Eye (tissue), 1 donor: ENCODE results near the gene TPSG1.
"Not testable (repeated sequence)": the region's sequence is repeated elsewhere in the genome, so short reads cannot be mapped to it uniquely, and the experiment has no call there.

Experiments
- DNase-seq: peaks from one replicate; pipeline ENCODE4 v3.0.0-alpha.2; 2015

TPSG1 gene

DNA sequence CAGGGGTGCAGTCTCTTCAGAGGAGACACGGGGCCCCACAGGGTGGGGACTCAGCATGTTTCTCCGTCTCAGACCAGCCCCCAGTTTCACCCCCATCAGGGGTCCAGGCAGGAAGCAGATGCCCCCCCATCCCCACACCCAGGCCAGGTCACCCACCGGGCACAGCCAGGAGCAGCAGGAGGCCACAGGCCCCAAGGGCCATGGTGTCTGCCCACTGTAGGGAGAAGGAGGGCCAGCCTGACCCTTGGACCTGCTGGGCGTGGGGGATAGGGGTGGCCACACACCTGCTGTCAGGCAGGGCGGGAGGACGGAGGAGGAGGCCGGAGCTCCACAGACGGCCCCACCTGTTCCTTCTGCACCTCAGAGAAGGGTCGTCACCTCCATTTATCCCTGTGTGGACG, at the start of gene TPSG1:
TSS of gene TPSG1 (minus strand) at position 218 of the 401 bp plus-strand sequence. CDS start at position 202, 16 bp downstream.
- DNase-seq = no peak

DNA sequence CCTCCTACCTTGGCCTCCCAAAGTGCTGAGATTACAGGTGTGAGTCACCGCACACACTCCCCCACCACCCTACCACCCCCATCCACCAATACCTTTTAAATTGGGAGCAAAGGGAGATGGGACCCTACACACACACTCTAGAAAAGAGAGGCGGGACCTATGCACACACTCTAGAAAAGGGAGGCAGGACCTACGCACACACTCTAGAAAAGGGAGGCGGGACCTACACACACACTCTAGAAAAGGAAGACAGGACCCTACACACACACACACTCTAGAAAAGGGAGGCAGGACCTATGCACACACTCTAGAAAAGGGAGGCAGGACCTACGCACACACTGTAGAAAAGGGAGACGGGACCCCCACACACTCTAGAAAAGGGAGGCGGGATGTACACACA, 49.7 kb upstream of the TPSG1 start:
- peak; percentile 52 for DNase-seq

DNA sequence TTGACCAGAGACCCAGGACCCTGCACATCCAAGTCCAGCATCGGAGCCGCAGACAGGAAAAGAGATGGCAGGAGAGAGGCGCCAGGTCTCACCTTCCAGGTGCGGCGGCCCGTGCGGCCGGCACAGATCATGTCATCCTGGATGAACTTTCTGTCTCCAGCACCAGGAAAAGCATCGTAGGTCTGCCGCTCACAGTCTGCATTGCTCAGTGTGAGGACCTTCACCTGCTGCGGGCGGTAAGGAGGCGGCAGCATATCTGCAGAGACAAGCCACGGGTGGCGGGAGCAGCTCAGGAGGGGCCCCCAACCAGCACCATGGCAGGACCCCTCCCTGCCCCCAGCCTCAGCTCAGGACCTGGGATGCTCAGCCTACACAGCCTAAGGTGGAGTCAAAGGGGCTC, 48.7 kb upstream of the TPSG1 start:
- DNase-seq = no peak

DNA sequence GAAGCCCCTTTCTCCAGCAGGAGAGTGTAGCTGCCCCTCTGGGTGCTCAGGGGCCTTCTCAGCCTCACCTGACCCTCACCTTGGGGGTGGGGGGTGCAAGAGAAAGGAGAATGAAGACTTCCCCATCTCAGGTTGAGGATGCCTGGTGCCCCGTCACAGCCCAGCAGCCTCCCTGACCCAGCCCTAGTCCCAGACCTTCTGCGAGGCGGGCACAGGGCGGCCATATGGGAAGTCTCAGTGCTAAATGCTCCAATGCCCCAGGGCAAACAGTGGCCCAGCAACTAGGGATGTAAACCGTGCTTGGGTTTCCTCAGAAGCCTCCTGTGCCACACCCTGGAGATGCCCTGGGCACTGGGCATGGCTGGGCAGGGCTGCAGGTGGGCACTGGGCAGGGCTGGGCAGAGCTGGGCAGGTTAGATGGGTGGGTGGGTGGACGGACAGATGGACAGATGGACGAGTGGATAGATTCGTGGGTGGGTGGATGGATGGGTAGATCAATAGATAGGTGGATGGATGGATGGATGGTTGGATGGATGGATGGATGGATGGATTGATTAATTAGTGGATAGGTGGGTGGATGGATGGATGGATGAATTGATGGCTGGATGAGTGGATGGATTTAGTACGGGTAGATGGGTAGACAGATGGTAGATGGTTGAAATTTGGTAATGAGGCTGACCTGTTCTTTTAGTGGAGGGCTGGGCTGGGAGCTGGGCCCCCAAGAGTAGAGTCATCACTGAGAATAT, 47.6 kb upstream of the TPSG1 start:
- DNase-seq = no peak

DNA sequence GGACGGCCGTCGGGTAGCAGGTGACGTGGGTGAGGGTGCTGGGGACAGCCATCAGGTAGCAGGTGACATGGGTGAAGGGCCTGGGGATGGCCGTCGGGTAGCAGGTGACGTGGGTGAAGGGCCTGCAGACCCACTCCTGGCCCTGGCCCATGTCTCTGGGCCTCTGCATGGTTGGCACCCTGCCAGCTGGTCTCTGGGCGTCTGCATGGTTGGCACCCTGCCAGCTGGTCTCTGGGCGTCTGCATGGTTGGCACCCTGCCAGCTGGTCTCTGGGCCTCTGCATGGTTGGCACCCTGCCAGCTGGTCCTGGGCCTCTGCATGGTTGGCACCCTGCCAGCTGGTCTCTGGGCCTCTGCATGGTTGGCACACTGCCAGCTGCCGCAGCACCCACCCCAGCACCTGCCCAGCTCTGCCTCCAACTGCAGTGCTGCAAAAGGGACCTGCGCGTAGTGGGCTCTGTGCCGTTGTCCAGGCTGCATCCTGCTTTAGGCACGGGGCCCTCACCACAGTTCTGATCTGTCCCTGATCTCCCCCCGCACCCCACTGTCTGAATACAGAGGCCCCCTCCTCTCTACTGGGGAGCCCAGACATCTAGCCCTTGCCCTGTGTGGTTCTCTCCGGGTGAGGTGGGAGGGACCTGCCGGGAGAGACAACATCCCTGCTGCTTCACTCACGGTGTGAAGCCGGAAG, 46.8 kb upstream of the TPSG1 start:
- DNase-seq = peak; percentile 74

DNA sequence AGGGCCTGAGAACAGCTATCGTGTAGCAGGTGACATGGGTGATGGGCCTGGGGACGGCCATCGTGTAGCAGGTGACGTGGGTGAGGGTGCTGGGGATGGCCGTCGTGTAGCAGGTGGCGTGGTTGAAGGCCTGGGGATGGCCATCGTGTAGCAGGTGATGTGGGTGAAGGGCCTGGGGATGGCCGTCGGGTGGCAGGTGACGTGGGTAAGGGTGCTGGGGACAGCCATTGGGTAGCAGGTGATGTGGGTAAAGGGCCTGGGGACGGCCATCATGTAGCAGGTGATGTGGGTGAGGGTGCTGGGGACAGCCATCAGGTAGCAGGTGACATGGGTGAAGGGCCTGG, 46.3 kb upstream of the TPSG1 start:
- no peak for DNase-seq

DNA sequence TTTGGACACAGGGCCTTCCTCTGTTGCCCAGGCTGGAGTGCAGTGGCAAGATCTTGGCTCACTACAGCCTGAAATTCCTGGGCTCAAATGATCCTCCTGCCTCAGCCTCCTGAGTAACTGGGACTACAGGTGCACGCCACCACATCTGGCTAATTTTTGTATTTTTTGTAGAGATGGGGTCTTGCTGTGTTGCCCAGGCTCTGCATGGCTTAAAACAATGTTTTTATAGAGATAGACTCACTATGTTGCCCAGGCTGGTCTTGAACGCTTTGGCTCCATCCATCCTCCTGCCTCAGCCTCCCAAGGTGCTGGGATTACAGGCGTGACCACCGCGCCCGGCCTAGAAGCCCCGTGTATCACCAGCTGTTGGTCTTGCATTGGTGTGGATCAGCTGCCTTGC, 44.4 kb upstream of the TPSG1 start:
- DNase-seq = not testable (repeated sequence)

DNA sequence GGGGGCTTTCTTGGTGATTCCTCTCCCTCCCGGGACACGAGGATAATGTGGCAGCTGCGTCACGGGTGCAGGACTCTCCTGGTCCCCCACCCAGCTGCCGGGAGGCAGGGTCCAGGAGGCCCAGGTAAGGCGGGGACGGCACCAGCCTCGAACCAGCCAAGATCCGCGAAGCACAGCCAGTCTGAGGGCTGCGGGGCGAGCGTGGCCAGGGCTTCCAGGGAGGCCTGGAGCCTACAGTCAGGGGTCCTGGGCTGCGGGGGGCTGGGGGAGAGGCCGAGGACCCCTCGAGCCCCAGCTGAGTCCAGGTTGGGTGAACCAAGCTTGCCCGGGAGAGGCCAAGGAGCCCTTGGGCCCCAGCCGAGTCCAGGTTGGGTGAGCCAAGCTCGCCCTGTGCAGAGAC, 40.8 kb upstream of the TPSG1 start:
- DNase-seq = no peak

DNA sequence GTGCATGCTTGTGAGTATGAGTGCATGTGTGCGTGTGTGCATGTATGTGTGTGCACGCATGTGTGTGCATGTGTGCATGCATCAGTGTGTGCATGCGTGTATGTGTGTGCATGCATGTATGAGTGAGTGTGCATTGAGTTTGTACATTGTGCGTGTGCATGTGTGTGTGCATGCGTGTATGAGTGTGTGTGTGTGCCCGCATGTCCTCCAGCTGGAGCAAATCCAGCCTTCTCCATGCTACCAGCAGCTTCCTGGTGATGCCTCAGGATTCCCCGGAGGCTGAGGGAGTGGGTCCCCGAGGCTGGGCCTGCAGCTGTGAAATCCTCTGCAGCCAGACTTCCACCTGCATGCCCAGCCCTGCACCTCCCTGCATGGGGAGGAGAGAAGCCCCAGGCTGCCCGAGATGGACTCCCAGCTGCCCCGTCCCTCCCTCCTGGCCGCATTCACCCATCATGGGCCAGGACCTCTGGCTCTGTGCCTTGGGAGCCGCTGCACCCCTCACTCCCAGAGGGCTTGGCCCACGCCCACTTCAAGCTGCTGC, 40.1 kb upstream of the TPSG1 start:
- DNase-seq = no peak

DNA sequence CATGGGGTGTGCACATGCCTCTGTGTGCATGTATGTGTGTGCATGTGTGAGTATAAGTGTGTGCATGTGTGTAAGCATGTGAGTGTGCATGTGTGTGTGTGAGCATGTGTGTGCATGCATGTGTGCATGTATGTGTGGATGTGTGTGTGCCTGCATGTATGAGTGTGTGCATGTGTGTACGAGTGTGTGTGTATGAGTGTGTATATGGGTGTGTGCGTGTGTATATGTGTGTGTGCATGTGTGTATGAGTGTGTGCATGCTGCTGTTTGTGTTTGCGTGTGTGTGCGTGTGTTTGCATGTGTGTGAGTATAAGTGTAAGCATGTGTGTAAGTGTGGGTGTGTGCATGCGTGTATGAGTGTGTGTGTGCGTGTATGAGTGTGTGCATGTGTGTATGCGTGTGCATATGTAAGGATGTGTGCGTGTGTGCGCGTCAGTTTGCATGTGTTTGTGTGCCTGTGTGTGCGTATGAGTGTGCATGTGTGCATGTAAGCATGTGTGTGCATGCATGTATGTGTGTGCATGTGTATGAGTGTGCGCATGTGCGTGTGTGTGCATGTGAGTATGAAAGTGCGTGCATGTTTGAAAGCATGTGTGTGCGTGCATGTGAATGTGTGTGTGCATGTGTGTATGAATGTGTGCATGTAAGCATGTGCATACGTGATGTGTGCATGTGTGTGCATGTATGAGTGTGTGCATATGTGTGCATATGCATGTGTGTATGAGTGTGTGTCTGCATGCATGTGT, 39.4 kb upstream of the TPSG1 start:
- no peak for DNase-seq

DNA sequence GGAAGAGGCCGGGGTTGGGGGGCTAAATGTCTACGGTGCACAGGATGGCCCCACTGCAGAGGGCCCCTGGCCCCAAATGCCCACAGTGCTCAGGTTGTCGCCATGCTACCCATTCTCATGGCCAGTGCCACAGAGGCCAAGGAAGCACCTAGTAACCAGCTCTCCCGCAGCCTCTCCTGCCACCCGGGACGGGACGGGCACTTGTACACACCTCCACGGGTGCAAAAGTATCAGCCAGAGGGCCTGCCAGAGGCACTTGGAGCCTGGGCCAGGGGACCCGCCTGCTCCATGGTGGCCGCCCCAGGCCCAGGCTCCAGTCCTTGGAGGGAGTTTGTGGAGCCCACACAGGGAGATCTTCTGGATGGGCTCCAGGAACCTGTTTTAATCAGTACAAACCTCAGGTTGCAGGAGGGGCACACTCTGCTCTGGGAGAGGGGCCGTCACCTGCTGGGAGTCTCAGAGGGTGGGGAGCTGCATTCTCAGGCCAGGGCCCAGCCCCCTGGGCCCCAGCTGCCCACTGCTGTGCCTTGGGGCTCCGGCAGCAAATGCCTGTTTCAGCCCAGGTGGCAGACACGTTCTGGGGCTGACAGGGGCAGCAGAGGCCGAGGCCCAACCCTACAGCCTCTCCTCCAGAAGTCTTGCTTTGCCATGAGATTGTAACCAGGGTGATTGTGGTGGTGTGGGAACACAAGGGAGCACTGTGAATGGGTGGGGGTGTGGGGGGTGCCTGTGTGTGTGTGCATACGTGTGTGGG, 38.7 kb upstream of the TPSG1 start:
- DNase-seq = no peak

DNA sequence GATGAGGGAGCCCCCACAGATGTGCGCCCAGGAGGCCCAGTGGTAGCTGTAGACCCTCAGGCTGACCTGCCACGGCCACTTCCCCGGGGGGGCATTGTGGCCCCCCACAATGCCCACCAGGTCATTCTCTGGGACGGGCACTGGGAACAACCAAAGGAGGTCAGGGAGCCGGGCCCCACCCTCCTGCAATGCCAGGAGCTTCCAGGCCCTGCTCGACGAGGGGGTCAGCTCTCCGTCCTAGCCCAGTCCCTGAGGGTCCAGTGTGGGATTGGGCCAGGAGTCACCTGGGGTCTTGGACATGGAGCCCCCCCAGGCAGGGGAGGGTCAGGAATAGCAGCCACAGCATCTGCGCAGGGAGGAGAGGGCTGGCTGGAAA, 37.8 kb upstream of the TPSG1 start:
- DNase-seq = no peak

DNA sequence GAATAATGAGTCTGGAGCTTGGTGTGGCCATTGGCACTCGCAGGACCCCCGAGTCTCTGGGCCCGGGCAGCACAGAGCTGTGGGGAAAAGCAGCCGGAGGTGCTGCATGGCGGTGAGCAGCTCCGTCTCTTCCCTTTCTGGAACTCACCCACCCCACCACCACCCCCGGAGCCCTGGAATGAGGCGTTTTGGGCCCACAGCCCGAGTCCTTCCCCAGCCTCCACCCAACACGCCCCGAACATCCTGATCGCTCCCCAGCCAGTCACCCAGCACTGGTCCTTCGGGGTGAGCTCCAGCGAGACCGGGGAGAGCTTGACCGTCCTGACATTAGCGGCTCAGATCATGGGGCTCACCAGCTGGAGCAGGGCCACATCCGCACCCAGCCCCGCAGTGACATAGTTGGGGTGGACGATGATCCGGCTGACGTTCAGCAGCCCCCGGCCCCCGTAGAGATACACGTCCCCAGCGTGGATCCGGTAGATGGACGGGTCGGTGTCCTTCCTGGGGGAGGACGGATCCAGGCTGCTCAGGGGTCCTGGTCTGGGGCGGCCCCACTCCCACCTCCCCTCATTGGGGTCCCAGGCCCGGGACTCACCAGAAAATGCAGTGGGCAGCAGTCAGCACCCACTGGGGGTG, 37.3 kb upstream of the TPSG1 start:
- DNase-seq = no peak

DNA sequence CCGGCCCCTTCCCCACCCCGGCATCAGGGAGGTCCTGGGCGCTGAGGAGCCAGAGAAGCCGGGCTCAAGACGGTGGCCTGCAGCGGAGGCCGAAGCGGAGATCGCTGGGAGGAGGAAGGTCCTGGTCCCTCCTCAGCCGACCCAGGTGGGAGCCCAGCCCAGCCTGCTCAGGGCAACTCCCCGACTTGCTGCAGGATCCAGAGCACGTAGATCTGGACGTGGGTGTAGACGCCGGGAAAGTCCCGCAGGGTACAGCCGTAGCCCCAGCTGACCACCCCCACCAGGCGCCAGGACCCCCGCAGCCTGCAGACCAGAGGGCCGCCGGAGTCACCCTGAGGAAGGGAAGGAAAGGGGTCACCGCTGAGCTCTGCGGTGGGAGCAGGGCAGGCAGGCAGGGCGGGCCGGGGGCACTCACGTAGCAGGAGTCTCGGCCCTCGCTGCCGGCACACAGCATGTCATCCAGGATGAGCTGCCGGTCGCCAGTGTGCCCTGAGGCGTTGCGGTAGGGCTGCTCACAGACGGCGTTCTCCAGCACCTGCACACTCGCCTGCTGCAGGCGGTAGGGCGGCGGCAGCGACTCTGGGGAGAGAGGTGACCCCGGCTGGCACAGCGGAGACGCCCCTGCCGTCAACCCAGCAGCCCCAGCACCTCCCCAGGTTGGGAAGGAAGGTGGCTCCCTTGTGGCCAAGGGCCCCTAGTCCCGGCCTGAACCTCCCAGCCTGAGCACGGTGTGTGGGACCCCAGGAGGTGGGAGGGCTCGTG, 36.2 kb upstream of the TPSG1 start:
- DNase-seq = peak; percentile 50

DNA sequence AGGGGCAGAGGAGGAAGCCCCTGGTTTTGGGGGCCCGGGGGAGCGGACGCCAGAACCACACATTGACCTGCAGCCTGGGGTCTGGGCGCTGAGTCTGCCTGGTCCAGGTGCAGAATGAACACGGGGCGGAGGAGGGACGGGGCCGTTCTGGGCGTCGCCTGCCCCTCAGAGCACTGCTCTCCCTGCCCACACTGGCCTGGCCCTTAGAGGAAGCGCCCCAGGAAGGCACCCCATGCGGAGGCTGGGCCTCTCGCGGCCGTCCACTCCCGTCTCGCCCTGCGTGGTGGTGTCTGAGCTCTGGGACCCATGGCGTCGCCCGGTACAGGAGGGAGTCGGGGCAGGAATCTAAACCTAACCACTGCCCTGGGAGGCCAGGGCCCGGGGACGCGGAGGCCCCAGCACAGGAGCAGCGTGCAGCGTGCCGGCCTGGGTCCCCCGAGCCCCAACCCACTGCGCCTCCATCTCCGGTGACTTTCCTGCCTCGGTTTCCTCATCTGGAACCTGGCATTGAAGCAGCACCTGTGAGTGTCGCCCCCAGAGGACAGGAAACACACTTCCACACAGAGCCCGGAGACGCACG, 35.1 kb upstream of the TPSG1 start:
- DNase-seq = no peak

DNA sequence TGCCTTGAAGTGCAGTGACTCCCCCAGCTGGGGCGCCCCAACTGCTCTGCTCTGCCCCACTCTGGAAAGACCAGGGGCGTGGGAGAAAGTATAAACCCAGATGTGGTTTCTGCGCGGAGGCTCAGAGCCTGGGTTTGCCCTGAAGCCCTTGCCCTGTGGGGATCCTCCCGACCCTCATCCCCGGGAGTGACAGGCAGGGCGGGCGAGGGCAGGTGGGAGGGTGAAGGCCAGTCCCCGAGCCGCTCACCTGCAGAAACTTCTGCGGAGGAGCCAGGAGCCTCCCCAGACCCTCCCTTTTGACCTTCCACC, 34.6 kb upstream of the TPSG1 start:
- no peak for DNase-seq

DNA sequence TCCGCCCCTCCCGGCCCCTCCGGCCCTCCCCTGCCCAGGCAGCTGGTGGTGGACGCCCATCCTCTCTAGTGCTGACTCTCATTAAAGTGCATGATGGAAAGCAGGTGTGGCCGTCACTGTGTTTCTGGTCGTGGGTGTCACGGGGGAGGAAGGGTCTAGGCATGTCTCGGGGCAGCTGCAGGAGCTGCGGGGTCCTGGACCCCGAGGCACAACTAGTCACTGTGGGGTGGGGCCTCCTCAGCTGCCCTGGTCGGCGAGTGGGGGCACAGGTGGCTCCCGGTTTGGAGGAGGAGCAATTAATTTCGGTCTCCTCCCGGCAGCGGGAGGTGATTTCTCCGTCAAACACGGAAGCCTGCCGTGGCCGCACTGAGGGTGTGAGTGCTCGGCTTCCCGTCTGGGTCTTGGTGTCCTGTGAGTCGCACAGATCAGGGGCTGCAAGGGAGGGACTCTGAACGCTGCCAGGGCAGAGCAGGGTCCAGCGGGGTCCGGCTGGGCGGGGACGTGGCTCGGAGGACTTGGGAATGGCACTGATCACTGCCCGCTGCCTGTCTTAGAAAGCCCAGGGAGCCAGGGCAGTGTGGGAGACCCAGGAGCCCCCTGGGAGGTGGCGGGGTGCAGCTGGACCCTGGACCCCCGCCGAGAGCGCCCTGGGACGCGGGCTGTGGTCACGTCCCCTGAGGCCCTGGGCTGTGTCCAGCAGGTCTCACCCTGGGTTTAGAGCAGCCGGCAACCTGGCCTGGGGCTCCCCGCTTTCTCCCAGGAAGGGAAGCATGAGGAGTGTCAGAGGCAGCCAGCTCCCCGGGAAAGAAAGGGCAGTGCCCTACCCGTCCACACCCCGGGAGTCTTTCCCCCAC, 34.1 kb upstream of the TPSG1 start:
- peak; percentile 38 for DNase-seq

DNA sequence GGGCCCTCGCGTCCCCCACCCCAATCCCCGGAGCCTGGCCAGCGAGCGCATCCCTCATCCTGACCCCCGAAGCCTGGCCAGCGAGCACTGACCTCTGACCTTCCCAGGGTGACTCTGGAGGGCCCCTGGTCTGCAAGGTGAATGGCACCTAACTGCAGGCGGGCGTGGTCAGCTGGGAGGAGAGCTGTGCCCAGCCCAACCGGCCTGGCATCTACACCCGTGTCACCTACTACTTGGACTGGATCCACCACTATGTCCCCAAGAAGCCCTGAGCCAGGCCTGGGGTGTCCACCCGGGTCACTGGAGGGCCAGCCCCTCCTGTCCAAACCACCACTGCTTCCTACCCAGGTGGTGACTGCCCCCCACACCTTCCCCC, 33.1 kb upstream of the TPSG1 start:
- DNase-seq = no peak

DNA sequence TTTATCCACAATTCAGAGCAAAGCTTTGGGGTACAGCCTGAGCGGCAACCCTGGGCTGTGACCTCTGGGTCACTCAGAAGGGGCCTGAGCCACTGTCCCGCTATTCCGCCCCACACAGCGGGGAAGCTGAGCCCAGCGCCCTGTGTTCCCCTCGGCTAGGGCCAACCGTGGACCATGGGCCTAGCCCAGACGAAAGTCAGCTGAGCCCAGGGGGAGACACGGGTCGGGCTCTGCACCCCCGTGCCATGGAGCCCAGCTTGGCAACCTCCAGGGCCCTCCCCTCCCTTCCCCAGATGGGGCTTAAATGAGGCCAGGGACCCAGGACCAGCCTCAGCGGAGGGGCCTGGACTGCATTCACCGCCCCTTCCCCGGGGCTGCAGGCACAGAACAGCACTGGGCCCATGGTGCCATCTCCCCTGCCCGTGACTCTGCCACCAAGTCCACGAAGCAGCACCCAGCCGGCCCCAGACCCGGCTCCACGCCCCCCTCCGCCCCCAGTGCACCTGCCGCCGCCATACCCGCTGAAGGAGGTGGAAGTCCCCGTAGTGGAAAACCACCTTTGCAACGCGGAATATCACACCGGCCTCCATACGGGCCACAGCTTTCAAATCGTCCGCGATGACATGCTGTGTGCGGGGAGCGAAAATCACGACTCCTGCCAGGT, 32.6 kb upstream of the TPSG1 start:
- no peak for DNase-seq

DNA sequence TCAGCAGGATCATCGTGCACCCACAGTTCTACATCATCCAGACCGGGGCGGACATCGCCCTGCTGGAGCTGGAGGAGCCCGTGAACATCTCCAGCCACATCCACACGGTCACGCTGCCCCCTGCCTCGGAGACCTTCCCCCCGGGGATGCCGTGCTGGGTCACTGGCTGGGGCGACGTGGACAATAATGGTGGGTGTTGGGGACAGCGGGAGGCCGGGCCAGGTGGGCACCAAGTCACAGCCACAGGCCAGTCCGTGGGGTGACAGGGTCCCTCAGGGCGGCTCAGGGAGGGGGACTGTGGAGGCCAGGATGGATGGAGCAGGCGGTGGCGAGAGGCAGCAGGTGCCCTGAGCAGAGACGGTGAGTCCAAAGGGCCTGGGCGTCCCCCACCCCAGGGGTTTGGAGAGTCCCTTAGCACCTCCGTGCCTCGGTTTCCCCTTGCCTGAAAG, 31.8 kb upstream of the TPSG1 start:
- DNase-seq = no peak
